ENCODE results near the gene SBF2. TPM values are rescaled to one million over a fixed set of nuclear protein-coding genes. Genes with fewer than 3 reads are reported as not detected.

The SBF2 gene
- total and polyA plus RNA-seq, 2 donors (not counting 1 experiment from before 2014, with no cell fraction given), result 5.6 to 17.7 TPM

DNA sequence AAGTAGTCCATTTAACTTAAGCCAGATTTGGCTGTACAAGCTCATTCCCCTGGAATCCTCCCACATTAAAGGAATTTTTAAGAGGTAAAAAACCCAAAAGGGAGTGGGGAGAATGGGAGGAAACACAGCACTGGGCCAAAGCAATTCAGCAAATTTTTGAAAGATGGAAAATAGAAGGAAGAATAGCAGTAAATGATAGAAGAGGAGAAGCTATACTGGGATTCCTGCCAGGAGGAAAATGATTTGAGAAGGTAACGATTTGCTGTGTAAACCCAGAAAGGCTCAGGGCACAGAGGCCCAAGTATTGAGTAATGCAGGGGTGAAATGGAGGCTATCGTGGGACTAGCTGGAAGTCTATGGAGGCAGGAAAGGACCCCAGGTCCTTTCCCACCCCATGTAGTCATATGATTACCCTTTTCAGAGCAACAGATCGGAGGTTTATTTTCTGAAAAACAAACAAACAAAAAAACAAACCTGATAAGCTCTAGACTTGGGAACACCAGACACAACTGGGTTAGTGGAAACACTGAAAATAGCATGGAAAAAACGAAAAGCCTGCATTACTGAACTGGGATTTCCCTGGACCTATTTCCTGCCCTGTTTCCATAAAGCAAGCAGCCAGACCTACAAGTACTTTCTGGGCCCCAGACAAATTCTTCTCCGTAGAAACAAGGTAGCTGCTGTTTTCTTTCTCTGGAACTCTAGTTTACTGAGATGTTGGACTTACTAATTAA, 490.2 kb downstream of the SBF2 start:
- Histone ChIP-seq H3K27ac (ENCODE audit: low read length in 2 of 2) (no peak overlapping the region), H3K4me2 (replicated peaks; ENCODE audit: low read depth, low read length, poor library complexity, severe bottlenecking) (no peak overlapping the region), H4K20me1 (ENCODE audit: control insufficient read depth, insufficient read depth, low read length, poor library complexity, severe bottlenecking) (no peaks in the 10 kb centered on the region), H3K4me3 (ENCODE audit: control extremely low read depth in 1 of 5, extremely low read depth in 1 of 5, insufficient read depth in 1 of 5, low read depth in 2 of 5, low read length in 4 of 5) (no peak overlapping the region), H3K4me1 (ENCODE audit: control insufficient read depth in 2 of 2, insufficient read depth in 2 of 2, low read length in 2 of 2) (no peaks in the 10 kb centered on the region), H3K27me3 (replicated peaks in 1 of 4; ENCODE audit: control extremely low read depth in 1 of 4, control insufficient read depth in 3 of 4, insufficient read depth in 4 of 4, low read length in 3 of 4) (no peaks in the 10 kb centered on the region), H3K79me2 (ENCODE audit: control insufficient read depth, insufficient read depth, low read length) (no peaks in the 10 kb centered on the region), H3K9me3 (ENCODE audit: control extremely low read depth in 1 of 3, control insufficient read depth in 2 of 3, insufficient read depth in 1 of 3, low read length in 2 of 3) (no peaks in the 10 kb centered on the region), H3K9ac (ENCODE audit: low read length) (no peak overlapping the region), H3K36me3 (replicated peaks in 1 of 2; ENCODE audit: control extremely low read depth in 1 of 2, control insufficient read depth in 1 of 2, extremely low read depth in 1 of 2, insufficient read depth in 2 of 2, low read length in 1 of 2) (peaks cover 10 to 13% of the 10 kb centered on the region in 2 experiments), H2AFZ (ENCODE audit: insufficient read depth, low read depth, low read length, poor library complexity, severe bottlenecking) (no peak overlapping the region)
- TF ChIP-seq EZH2 (IDR thresholded peaks at IDR 0.05; ENCODE audit: borderline replicate concordance, insufficient read depth, low read depth, low read length, poor library complexity, severe bottlenecking), result no peak
- TF ChIP-seq, protein P1, sequence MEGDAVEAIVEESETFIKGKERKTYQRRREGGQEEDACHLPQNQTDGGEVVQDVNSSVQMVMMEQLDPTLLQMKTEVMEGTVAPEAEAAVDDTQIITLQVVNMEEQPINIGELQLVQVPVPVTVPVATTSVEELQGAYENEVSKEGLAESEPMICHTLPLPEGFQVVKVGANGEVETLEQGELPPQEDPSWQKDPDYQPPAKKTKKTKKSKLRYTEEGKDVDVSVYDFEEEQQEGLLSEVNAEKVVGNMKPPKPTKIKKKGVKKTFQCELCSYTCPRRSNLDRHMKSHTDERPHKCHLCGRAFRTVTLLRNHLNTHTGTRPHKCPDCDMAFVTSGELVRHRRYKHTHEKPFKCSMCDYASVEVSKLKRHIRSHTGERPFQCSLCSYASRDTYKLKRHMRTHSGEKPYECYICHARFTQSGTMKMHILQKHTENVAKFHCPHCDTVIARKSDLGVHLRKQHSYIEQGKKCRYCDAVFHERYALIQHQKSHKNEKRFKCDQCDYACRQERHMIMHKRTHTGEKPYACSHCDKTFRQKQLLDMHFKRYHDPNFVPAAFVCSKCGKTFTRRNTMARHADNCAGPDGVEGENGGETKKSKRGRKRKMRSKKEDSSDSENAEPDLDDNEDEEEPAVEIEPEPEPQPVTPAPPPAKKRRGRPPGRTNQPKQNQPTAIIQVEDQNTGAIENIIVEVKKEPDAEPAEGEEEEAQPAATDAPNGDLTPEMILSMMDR (IDR thresholded peaks at IDR 0.05), result no peak
- 93% methylated on average over 2 of the region's 5 CpGs for WGBS (ENCODE audit: insufficient coverage)
- POLR2A ChIA-PET, result no interaction called here
- DNase-seq (no peak), ATAC-seq (ENCODE audit: low read depth) (no peak)
- no peaks in the 10 kb centered on the region for H3K4me1 Mint-ChIP-seq
- intact Hi-C loops (cut with micrococcal nuclease), result no loop called here
- H3K4me3 Mint-ChIP-seq, result no peak overlapping the region
- H3K9me3 Mint-ChIP-seq (ENCODE audit: insufficient read depth), result no peaks in the 10 kb centered on the region
- no peaks in the 10 kb centered on the region for H3K27me3 Mint-ChIP-seq
- CTCF ChIA-PET, result no interaction called here
- H3K27ac Mint-ChIP-seq, result no peak overlapping the region

DNA sequence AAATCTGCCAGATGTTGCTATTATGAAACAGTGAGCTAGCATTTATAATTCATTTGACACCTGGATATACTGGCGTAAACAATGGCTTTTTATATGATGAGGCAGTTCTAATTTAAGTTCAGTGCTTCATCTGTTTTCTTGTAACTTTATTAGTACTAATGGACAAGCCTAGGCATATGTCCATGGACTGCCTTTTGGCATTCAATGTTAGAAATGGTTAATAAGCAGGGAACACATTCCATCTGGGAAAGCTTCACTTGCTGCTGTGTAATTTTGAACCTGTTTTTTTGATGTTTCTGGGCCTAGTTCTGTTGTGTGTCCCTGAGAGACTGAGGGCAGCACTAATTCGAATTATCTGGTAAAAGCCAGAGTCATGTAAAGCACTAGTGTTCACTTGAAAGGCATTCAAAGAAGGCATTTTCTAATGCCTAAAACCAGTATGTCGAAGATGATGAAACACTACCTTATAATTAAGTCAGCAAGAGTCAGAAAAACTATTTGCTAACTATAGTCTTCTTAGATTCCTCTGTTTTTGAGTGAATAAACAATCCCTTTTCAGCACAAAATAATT, 491.6 kb downstream of the SBF2 start:
- Mint-ChIP-seq H3K4me3 (no peak overlapping the region), H3K9me3 (ENCODE audit: insufficient read depth) (no peaks in the 10 kb centered on the region), H3K4me1 (no peaks in the 10 kb centered on the region), H3K27me3 (no peaks in the 10 kb centered on the region), H3K27ac (no peak overlapping the region)
- no peak overlapping the region for H3K4me3 ChIP-seq (ENCODE audit: control extremely low read depth in 1 of 5, extremely low read depth in 1 of 5, insufficient read depth in 1 of 5, low read depth in 2 of 5, low read length in 4 of 5)
- no peak for ATAC-seq (ENCODE audit: low read depth)
- no peak for DNase-seq
- no peaks in the 10 kb centered on the region for H3K4me1 ChIP-seq (ENCODE audit: control insufficient read depth in 2 of 2, insufficient read depth in 2 of 2, low read length in 2 of 2)
- H3K9ac ChIP-seq (ENCODE audit: low read length), result no peak overlapping the region
- WGBS (ENCODE audit: insufficient coverage), result 100% methylated on average over 2 of the region's 3 CpGs
- H3K9me3 ChIP-seq (ENCODE audit: control extremely low read depth in 1 of 3, control insufficient read depth in 2 of 3, insufficient read depth in 1 of 3, low read length in 2 of 3), result no peaks in the 10 kb centered on the region
- TF ChIP-seq, protein P1 (IDR thresholded peaks at IDR 0.05), result no peak
- TF ChIP-seq EZH2 (IDR thresholded peaks at IDR 0.05; ENCODE audit: borderline replicate concordance, insufficient read depth, low read depth, low read length, poor library complexity, severe bottlenecking), result no peak
- H3K27me3 ChIP-seq (replicated peaks in 1 of 4; ENCODE audit: control extremely low read depth in 1 of 4, control insufficient read depth in 3 of 4, insufficient read depth in 4 of 4, low read length in 3 of 4), result no peaks in the 10 kb centered on the region
- H2AFZ ChIP-seq (ENCODE audit: insufficient read depth, low read depth, low read length, poor library complexity, severe bottlenecking), result no peak overlapping the region
- H3K27ac ChIP-seq (ENCODE audit: low read length in 2 of 2), result no peak overlapping the region
- POLR2A ChIA-PET, result no interaction called here
- no peaks in the 10 kb centered on the region for H4K20me1 ChIP-seq (ENCODE audit: control insufficient read depth, insufficient read depth, low read length, poor library complexity, severe bottlenecking)
- H3K79me2 ChIP-seq (ENCODE audit: control insufficient read depth, insufficient read depth, low read length), result no peaks in the 10 kb centered on the region
- H3K4me2 ChIP-seq (replicated peaks; ENCODE audit: low read depth, low read length, poor library complexity, severe bottlenecking), result no peak overlapping the region
- peaks cover 3% of the 10 kb centered on the region in 2 experiments for H3K36me3 ChIP-seq (replicated peaks in 1 of 2; ENCODE audit: control extremely low read depth in 1 of 2, control insufficient read depth in 1 of 2, extremely low read depth in 1 of 2, insufficient read depth in 2 of 2, low read length in 1 of 2)
- CTCF ChIA-PET, result interaction anchor here (1.3 to 1.6 kb wide), 2 partner anchors 19 to 43 kb away, joined by 3 to 4 read pairs; no protein-coding TSS in a partner anchor
- intact Hi-C loops (cut with micrococcal nuclease), result no loop called here

All from B cell (primary cell).